ENCODE results near the gene ARHGEF19.

- TF ChIP-seq POLR2AphosphoS5 (IDR thresholded peaks at IDR 0.05) (no peak), CTCF (IDR thresholded peaks at IDR 0.05) (no peak), POLR2A (IDR thresholded peaks at IDR 0.05; ENCODE audit: low read depth) (no peak), EP300 (IDR thresholded peaks at IDR 0.05) (no peak)
Observed at GRCh38 chr1:16212251-16212961, at the start of gene ARHGEF19.
